NCI-H69 (cell line): ENCODE results near the gene USP7.
"Not testable (repeated sequence)": the region's sequence is repeated elsewhere in the genome, so short reads cannot be mapped to it uniquely, and the experiment has no call there.

Experiments used
- DNase-seq: peaks from one replicate; lab custom pipeline; 2025; lab: John Stamatoyannopoulos, UW

The USP7 gene

DNA sequence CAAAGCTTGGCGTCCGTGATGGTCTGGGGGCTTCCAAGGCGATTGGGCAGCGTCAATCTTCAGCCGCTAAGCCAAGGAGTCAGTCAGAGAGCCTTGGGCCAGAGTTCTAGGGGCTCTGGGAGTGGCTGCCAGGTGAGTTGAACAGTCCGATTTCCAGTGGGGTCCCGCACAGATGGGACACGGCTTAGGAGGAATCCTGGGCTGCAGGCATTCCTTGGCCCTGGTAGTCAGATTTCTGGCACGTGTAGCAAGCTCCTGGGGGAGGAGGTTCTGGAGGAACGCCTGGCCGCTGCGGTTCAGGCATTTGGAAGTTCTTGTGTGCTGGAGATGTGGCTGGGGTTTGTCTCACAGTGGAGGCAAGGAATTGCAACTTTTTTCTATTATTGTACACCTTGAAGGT is 120.4 kb downstream of the USP7 start:
- DNase-seq, result not testable (repeated sequence)
